ENCODE results near the gene SYT2. TPM values are rescaled to one million over a fixed set of nuclear protein-coding genes. Genes with fewer than 3 reads are reported as not detected.
"Not testable (repeated sequence)": the region's sequence is repeated elsewhere in the genome, so short reads cannot be mapped to it uniquely, and the experiment has no call there.

SYT2 gene
- total RNA-seq, 1 experiment from 2014 or later: not detected

- Histone ChIP-seq H3K9me3 (ENCODE audit: control insufficient read depth in 1 of 2, insufficient read depth in 1 of 2, low read depth in 1 of 2, low read length in 2 of 2) (no peaks in the 10 kb centered on the region), H3K36me3 (ENCODE audit: control insufficient read depth in 1 of 2, insufficient read depth in 2 of 2, low read length in 2 of 2) (no peaks in the 10 kb centered on the region), H3K9ac (ENCODE audit: low read length) (no peak overlapping the region), H3K4me2 (ENCODE audit: low read length) (no peak overlapping the region), H3K9me2 (ENCODE audit: insufficient read depth) (no peaks in the 10 kb centered on the region), H3K27ac (ENCODE audit: low read depth, low read length) (no peak overlapping the region), H2AFZ (ENCODE audit: low read depth, low read length, poor library complexity, severe bottlenecking) (no peak overlapping the region), H3K79me2 (ENCODE audit: insufficient read depth, low read length) (no peaks in the 10 kb centered on the region), H3K27me3 (ENCODE audit: insufficient read depth, low read length) (no peaks in the 10 kb centered on the region), H3K4me3 (replicated peaks in 1 of 2; ENCODE audit: low read depth in 1 of 2, low read length in 2 of 2) (no peak overlapping the region), H4K20me1 (ENCODE audit: insufficient read depth) (no peaks in the 10 kb centered on the region), H3K4me1 (ENCODE audit: control insufficient read depth in 1 of 2, insufficient read depth in 2 of 2, low read length in 2 of 2) (no peaks in the 10 kb centered on the region)
- TF ChIP-seq CTCF (IDR thresholded peaks at IDR 0.05 in 2 of 3, conservative IDR thresholded peaks at IDR 0.05 in 1 of 3; ENCODE audit: borderline replicate concordance in 1 of 3, insufficient read depth in 1 of 3, low read depth in 2 of 3, low read length in 2 of 3) (no peak), POLR2A (IDR thresholded peaks at IDR 0.05; ENCODE audit: borderline replicate concordance, extremely low read depth, insufficient read depth, insufficient read length) (no peak), EZH2 (IDR thresholded peaks at IDR 0.05) (no peak), SRF (IDR thresholded peaks at IDR 0.05; ENCODE audit: low read depth) (no peak), ZFX (IDR thresholded peaks at IDR 0.05) (no peak), RAD21 (IDR thresholded peaks at IDR 0.05; ENCODE audit: low read depth) (no peak), REST (IDR thresholded peaks at IDR 0.05; ENCODE audit: low read depth) (no peak), JUND (IDR thresholded peaks at IDR 0.05) (no peak)
- ATAC-seq (no peak), DNase-seq (ENCODE audit: low read depth, low spot score) (no peak)
- intact Hi-C loops (cut with micrococcal nuclease): no loop called here
- no TSS peak for BruUV-seq (replicated peaks)
- ChIA-PET RAD21 (ENCODE audit: low non-redundant PET in 1 of 2, low total read pairs in 2 of 2, uncharacterized antibody in 2 of 2, unreplicated experiment in 2 of 2) (no interaction called here), CTCF (no interaction called here), POLR2A (no interaction called here)
These were observed 158.6 kb downstream of the SYT2 start for GRCh38 chr1:202551683-202552082.

DNA sequence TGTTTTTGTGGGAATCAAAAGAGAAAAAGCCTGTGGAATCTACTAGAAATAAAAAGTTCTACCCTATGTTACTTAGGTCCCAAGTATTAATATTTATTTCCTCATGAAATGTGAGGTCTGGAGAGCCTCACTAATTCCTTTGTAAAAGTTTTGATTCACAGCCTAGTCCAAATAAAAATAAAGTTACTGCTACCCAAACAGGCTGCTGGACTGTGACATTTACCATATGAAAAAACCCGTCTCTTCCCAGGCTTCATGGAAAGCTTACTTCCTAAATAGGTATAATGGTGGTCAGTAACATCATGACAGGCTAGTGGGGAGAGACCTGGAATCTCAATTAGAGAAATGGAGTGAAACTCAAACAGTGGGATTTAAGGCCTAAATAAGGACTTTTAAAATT, 160.2 kb downstream of the SYT2 start:
- H2AFZ ChIP-seq (ENCODE audit: low read depth, low read length, poor library complexity, severe bottlenecking); H3K27ac ChIP-seq (ENCODE audit: low read depth, low read length); ATAC-seq; H3K4me3 ChIP-seq (replicated peaks in 1 of 2; ENCODE audit: low read depth in 1 of 2, low read length in 2 of 2); RAD21 ChIA-PET (ENCODE audit: low non-redundant PET in 1 of 2, low total read pairs in 2 of 2, uncharacterized antibody in 2 of 2, unreplicated experiment in 2 of 2); H3K4me1 ChIP-seq (ENCODE audit: control insufficient read depth in 1 of 2, insufficient read depth in 2 of 2, low read length in 2 of 2); BruUV-seq (replicated peaks); DNase-seq (ENCODE audit: low read depth, low spot score); H3K36me3 ChIP-seq (ENCODE audit: control insufficient read depth in 1 of 2, insufficient read depth in 2 of 2, low read length in 2 of 2); H3K9ac ChIP-seq (ENCODE audit: low read length); H3K4me2 ChIP-seq (ENCODE audit: low read length); H3K27me3 ChIP-seq (ENCODE audit: insufficient read depth, low read length); POLR2A ChIA-PET; H4K20me1 ChIP-seq (ENCODE audit: insufficient read depth); H3K79me2 ChIP-seq (ENCODE audit: insufficient read depth, low read length); H3K9me3 ChIP-seq (ENCODE audit: control insufficient read depth in 1 of 2, insufficient read depth in 1 of 2, low read depth in 1 of 2, low read length in 2 of 2); intact Hi-C loops (cut with micrococcal nuclease); CTCF ChIA-PET; H3K9me2 ChIP-seq (ENCODE audit: insufficient read depth): not testable (repeated sequence)
